T-cell (primary cell): ENCODE data around the gene RPL39L. TPM values are rescaled to one million over a fixed set of nuclear protein-coding genes. Genes with fewer than 3 reads are reported as not detected.

Experiments used
- ATAC-seq, 4 experiments: fragments of 200-7000 bp in 3 of 4; fragments of 150-1000 bp in 1 of 4; cut with Tn5 transposase; replicated peaks in 1 of 4; 1 replicate in 3 of 4; 2 replicates in 1 of 4; pipeline ENCODE4 v1.10.0; 2021; ENCODE audit warnings: moderate library complexity in 3 of 4, mild to moderate bottlenecking in 2 of 4, moderate number of reproducible peaks in 1 of 4
- CTCF ChIA-PET, 2 donors: fragments of 300-600 bp; sonication (Branson Sonifier 250); formaldehyde crosslinking; loops; one replicate each; lab custom pipeline; 2022; ENCODE audit warnings: antibody characterized with exemption in 2 of 2; lab: Charles Lee
- POLR2A ChIA-PET, 2 donors: fragments of 300-600 bp; sonication (Branson Sonifier 250); formaldehyde crosslinking; loops; one replicate each; lab custom pipeline; 2022; ENCODE audit warnings: antibody characterized with exemption in 2 of 2; lab: Charles Lee
- DNase-seq, 35 experiments: peaks; one replicate each; pipeline versions ENCODE4 v3.0.0 to v3.0.0-alpha.2; 2013 to 2023
- H3K27ac ChIP-seq: one replicate; pipeline ENCODE4 v1.5.1; 2013; ENCODE audit warnings: low read length
- H3K27me3 ChIP-seq, 2 experiments: replicated peaks in 1 of 2; 1 replicate in 1 of 2; 2 replicates in 1 of 2; pipeline versions ENCODE4 v1.6.1 to v1.7.0; 2013; ENCODE audit warnings: low read length in 1 of 2, mixed read lengths in 1 of 2; ENCODE audit not compliant: control insufficient read depth in 2 of 2, insufficient read depth in 2 of 2; ENCODE audit errors: extremely low read depth in 1 of 2
- H3K36me3 ChIP-seq, 2 donors: 1 replicate in 1 of 2; 2 replicates in 1 of 2; pipeline versions ENCODE4 v1.6.1 to v1.7.0; 2013; ENCODE audit warnings: low read length in 1 of 2; ENCODE audit not compliant: control insufficient read depth in 2 of 2, insufficient read depth in 1 of 2; ENCODE audit errors: extremely low read depth in 1 of 2
- H3K4me1 ChIP-seq, 2 experiments: 1 replicate in 1 of 2; 2 replicates in 1 of 2; pipeline versions ENCODE4 v1.6.1 to v1.7.0; 2013; ENCODE audit warnings: low read length in 2 of 2, mixed read lengths in 1 of 2; ENCODE audit not compliant: insufficient read depth in 2 of 2, control insufficient read depth in 1 of 2; ENCODE audit errors: extremely low read depth in 1 of 2
- H3K4me3 ChIP-seq, 2 donors: 1 replicate in 1 of 2; 2 replicates in 1 of 2; pipeline versions ENCODE4 v1.5.1 to v1.7.0; 2013; ENCODE audit warnings: mild to moderate bottlenecking in 2 of 2, low read length in 1 of 2, moderate library complexity in 1 of 2; ENCODE audit not compliant: control insufficient read depth in 1 of 2; ENCODE audit errors: extremely low read depth in 1 of 2
- H3K9me3 ChIP-seq: 2 replicates; pipeline ENCODE4 v1.7.0; 2013
- H3K27ac Mint-ChIP-seq, 2 donors: one replicate each; pipeline ENCODE4 v1.8.0; 2020 to 2021; ENCODE audit warnings: mild to moderate bottlenecking in 2 of 2, mixed read lengths in 2 of 2
- H3K27me3 Mint-ChIP-seq, 2 donors: one replicate each; pipeline ENCODE4 v1.8.0; 2021 to 2022; ENCODE audit warnings: mixed read lengths in 2 of 2
- H3K36me3 Mint-ChIP-seq: one replicate; pipeline ENCODE4 v1.8.0; 2021; ENCODE audit warnings: mixed read lengths
- H3K4me1 Mint-ChIP-seq, 3 donors: one replicate each; pipeline ENCODE4 v1.8.0; 2020 to 2022; ENCODE audit warnings: mixed read lengths in 3 of 3, mild to moderate bottlenecking in 1 of 3
- H3K4me3 Mint-ChIP-seq, 3 donors: one replicate each; pipeline ENCODE4 v1.8.0; 2020 to 2022; ENCODE audit warnings: mild to moderate bottlenecking in 3 of 3, mixed read lengths in 3 of 3, moderate library complexity in 3 of 3
- H3K9me3 Mint-ChIP-seq, 3 donors: one replicate each; pipeline ENCODE4 v1.8.0; 2020 to 2022; ENCODE audit warnings: mixed read lengths in 3 of 3
- WGBS: methylation state at CpG from one replicate; pipeline ENCODE4 v1.1.5; 2013; ENCODE audit warnings: missing lambda C conversion rate; ENCODE audit not compliant: insufficient coverage; 5-methylcytosine and 5-hydroxymethylcytosine counted together
- total RNA-seq, 35 experiments: library from RNA in 6 of 35; stranded (reverse) in 6 of 35; fragments of 120-200 nt in 1 of 35; gene quantifications; one replicate each; pipeline versions ENCODE4 v1.2.1 to v1.2.4 and lab custom pipeline; 2013 to 2026

RPL39L gene
- total RNA-seq, 5 donors from 2014 or later (not counting 1 experiment from before 2014, with no cell fraction given): 0.85 to 3.8 (median 2.1) TPM

GRCh38 chr3:187125319-187126031, 13.8 kb downstream of the RPL39L start:
- H3K9me3 ChIP-seq: no peaks in the 10 kb centered on the region
- no peak for ATAC-seq
- H3K4me1 Mint-ChIP-seq: peaks cover 8 to 23% (median 17%) of the 10 kb centered on the region in 3 donors

GRCh38 chr3:187122261-187122660, 17.0 kb downstream of the RPL39L start:
- H3K36me3 Mint-ChIP-seq: peaks cover 7% of the 10 kb centered on the region
- no peak overlapping the region for H3K27ac ChIP-seq
- no peaks in the 10 kb centered on the region for H3K9me3 ChIP-seq
- WGBS: no CpG with 5 or more reads among the region's 1 CpG
- no peak overlapping the region for H3K27ac Mint-ChIP-seq
- POLR2A ChIA-PET: no interaction called here
- H3K36me3 ChIP-seq: no peaks in the 10 kb centered on the region
- H3K4me1 Mint-ChIP-seq: peaks cover 0 to 5% (median 0%) of the 10 kb centered on the region in 3 donors
- H3K4me1 ChIP-seq: no peaks in the 10 kb centered on the region
- H3K4me3 ChIP-seq: no peak overlapping the region
- ATAC-seq: no peak
- no peak for DNase-seq
- CTCF ChIA-PET: interaction anchor here in 1 of 2 donors (2.6 kb wide), 1 partner anchor 9 kb away, joined by 8 read pairs; no protein-coding TSS in a partner anchor
- no peak overlapping the region for H3K4me3 Mint-ChIP-seq
- no peaks in the 10 kb centered on the region for H3K27me3 Mint-ChIP-seq
- no peaks in the 10 kb centered on the region for H3K27me3 ChIP-seq
- peaks cover 0 to 4% (median 0%) of the 10 kb centered on the region in 3 donors for H3K9me3 Mint-ChIP-seq

More at GRCh38 chr3:187125319-187126031, 13.8 kb downstream of the RPL39L start:
- DNase-seq: no peak
- no peak overlapping the region for H3K27ac Mint-ChIP-seq
- no peak overlapping the region for H3K4me3 Mint-ChIP-seq
- H3K4me3 ChIP-seq: no peak overlapping the region
- no peaks in the 10 kb centered on the region for H3K27me3 Mint-ChIP-seq
- H3K27me3 ChIP-seq: no peaks in the 10 kb centered on the region
- WGBS: 86% methylated on average over 1 of the region's 6 CpGs
- no peak overlapping the region for H3K27ac ChIP-seq
- peaks cover 7% of the 10 kb centered on the region for H3K36me3 Mint-ChIP-seq
- ChIA-PET CTCF (interaction anchor here in 1 of 2 donors (0.5 kb wide), 1 partner anchor 278 kb away, joined by 3 read pairs; no protein-coding TSS in a partner anchor), POLR2A (no interaction called here)
- H3K9me3 Mint-ChIP-seq: peaks cover 1 to 5% (median 3%) of the 10 kb centered on the region in 3 donors
- no peaks in the 10 kb centered on the region for H3K36me3 ChIP-seq
- peaks cover 3 to 5% of the 10 kb centered on the region in 2 experiments for H3K4me1 ChIP-seq

GRCh38 chr3:187120326-187120725, 19.0 kb downstream of the RPL39L start:
- Mint-ChIP-seq H3K36me3 (peaks cover 7% of the 10 kb centered on the region), H3K27ac (no peak overlapping the region), H3K4me3 (no peak overlapping the region), H3K4me1 (peaks cover 0 to under 1% (median 0%) of the 10 kb centered on the region in 3 donors), H3K9me3 (no peaks in the 10 kb centered on the region), H3K27me3 (no peaks in the 10 kb centered on the region)
- WGBS: 100% methylated on average over 2 of the region's 2 CpGs
- DNase-seq: no peak
- H3K27ac ChIP-seq: no peak overlapping the region
- H3K9me3 ChIP-seq: no peaks in the 10 kb centered on the region
- H3K4me3 ChIP-seq: no peak overlapping the region
- CTCF ChIA-PET: interaction anchor here in 1 of 2 donors (1.3 kb wide), 1 partner anchor 32 kb away, joined by 3 read pairs; no protein-coding TSS in a partner anchor
- ATAC-seq: no peak
- H3K36me3 ChIP-seq: no peaks in the 10 kb centered on the region
- H3K27me3 ChIP-seq: no peaks in the 10 kb centered on the region
- no peaks in the 10 kb centered on the region for H3K4me1 ChIP-seq
- POLR2A ChIA-PET: no interaction called here

GRCh38 chr3:187114511-187114910, 24.8 kb downstream of the RPL39L start:
- H3K9me3 ChIP-seq: no peaks in the 10 kb centered on the region
- no peaks in the 10 kb centered on the region for H3K27me3 ChIP-seq
- DNase-seq (no peak), ATAC-seq (no peak)
- H3K4me3 ChIP-seq: no peak overlapping the region
- H3K27ac ChIP-seq: no peak overlapping the region
- ChIA-PET CTCF (interaction anchor here (0.6 to 5.4 kb wide), 13 partner anchors 9 to 265 kb away, joined by 3 to 186 read pairs (median 18); partner anchors contain the start of gene RPL39L (in 2 of the 2)), POLR2A (no interaction called here)
- no CpG with 5 or more reads among the region's 2 CpGs for WGBS
- Mint-ChIP-seq H3K4me1 (peaks cover 6 to 9% (median 6%) of the 10 kb centered on the region in 3 donors), H3K27me3 (no peaks in the 10 kb centered on the region), H3K9me3 (no peaks in the 10 kb centered on the region), H3K4me3 (no peak overlapping the region), H3K36me3 (no peaks in the 10 kb centered on the region), H3K27ac (no peak overlapping the region)
- H3K4me1 ChIP-seq: peaks cover 0 to 4% of the 10 kb centered on the region in 2 experiments
- no peaks in the 10 kb centered on the region for H3K36me3 ChIP-seq

GRCh38 chr3:187112934-187113793, 26.1 kb downstream of the RPL39L start:
- peak in 3 of 4 experiments; percentile 52 to 64 (median 58) for ATAC-seq
- Mint-ChIP-seq H3K36me3 (no peaks in the 10 kb centered on the region), H3K27me3 (no peaks in the 10 kb centered on the region), H3K4me3 (no peak overlapping the region), H3K4me1 (peaks cover 6 to 9% (median 6%) of the 10 kb centered on the region in 3 donors), H3K27ac (no peak overlapping the region), H3K9me3 (no peaks in the 10 kb centered on the region)
- ChIA-PET POLR2A (interaction anchor here (0.7 to 1.1 kb wide), 2 partner anchors 16 to 76 kb away, joined by 3 read pairs; no protein-coding TSS in a partner anchor), CTCF (interaction anchor here (0.5 to 5.4 kb wide), 47 partner anchors 8 to 1299 kb away, joined by 3 to 186 read pairs (median 5); partner anchors contain the start of gene RPL39L (in 2 of the 2))
- 0% methylated on average over 1 of the region's 2 CpGs for WGBS
- no peaks in the 10 kb centered on the region for H3K27me3 ChIP-seq
- peaks cover 0 to 4% of the 10 kb centered on the region in 2 experiments for H3K4me1 ChIP-seq
- no peaks in the 10 kb centered on the region for H3K9me3 ChIP-seq
- DNase-seq: peak in 2 of 35 experiments; percentile 31 to 71
- H3K4me3 ChIP-seq: no peak overlapping the region
- H3K27ac ChIP-seq: no peak overlapping the region
- no peaks in the 10 kb centered on the region for H3K36me3 ChIP-seq

GRCh38 chr3:187110156-187110555, 29.1 kb downstream of the RPL39L start:
- H3K4me3 Mint-ChIP-seq: no peak overlapping the region
- 57% methylated on average over 1 of the region's 1 CpG for WGBS
- ATAC-seq (no peak), DNase-seq (no peak)
- Histone ChIP-seq H3K27ac (no peak overlapping the region), H3K4me1 (peaks cover 0 to 4% of the 10 kb centered on the region in 2 experiments), H3K36me3 (no peaks in the 10 kb centered on the region), H3K27me3 (no peaks in the 10 kb centered on the region), H3K4me3 (no peak overlapping the region), H3K9me3 (no peaks in the 10 kb centered on the region)
- ChIA-PET CTCF (interaction anchor here (0.5 to 1.7 kb wide), 5 partner anchors 16 to 270 kb away, joined by 3 to 8 read pairs (median 3); no protein-coding TSS in a partner anchor), POLR2A (no interaction called here)
- no peaks in the 10 kb centered on the region for H3K27me3 Mint-ChIP-seq
- no peaks in the 10 kb centered on the region for H3K9me3 Mint-ChIP-seq
- no peaks in the 10 kb centered on the region for H3K36me3 Mint-ChIP-seq
- peaks cover 6 to 9% (median 8%) of the 10 kb centered on the region in 3 donors for H3K4me1 Mint-ChIP-seq
- H3K27ac Mint-ChIP-seq: no peak overlapping the region
